GM18526 (cell line): ENCODE results near the gene RANGAP1.

Experiments used
- POLR2A ChIP-seq: IDR thresholded peaks from 3 replicates; pipeline ENCODE4 v1.6.1; 2011; ENCODE audit not compliant: insufficient read length; ENCODE audit errors: extremely low read depth

Gene RANGAP1, protein sequence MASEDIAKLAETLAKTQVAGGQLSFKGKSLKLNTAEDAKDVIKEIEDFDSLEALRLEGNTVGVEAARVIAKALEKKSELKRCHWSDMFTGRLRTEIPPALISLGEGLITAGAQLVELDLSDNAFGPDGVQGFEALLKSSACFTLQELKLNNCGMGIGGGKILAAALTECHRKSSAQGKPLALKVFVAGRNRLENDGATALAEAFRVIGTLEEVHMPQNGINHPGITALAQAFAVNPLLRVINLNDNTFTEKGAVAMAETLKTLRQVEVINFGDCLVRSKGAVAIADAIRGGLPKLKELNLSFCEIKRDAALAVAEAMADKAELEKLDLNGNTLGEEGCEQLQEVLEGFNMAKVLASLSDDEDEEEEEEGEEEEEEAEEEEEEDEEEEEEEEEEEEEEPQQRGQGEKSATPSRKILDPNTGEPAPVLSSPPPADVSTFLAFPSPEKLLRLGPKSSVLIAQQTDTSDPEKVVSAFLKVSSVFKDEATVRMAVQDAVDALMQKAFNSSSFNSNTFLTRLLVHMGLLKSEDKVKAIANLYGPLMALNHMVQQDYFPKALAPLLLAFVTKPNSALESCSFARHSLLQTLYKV

DNA sequence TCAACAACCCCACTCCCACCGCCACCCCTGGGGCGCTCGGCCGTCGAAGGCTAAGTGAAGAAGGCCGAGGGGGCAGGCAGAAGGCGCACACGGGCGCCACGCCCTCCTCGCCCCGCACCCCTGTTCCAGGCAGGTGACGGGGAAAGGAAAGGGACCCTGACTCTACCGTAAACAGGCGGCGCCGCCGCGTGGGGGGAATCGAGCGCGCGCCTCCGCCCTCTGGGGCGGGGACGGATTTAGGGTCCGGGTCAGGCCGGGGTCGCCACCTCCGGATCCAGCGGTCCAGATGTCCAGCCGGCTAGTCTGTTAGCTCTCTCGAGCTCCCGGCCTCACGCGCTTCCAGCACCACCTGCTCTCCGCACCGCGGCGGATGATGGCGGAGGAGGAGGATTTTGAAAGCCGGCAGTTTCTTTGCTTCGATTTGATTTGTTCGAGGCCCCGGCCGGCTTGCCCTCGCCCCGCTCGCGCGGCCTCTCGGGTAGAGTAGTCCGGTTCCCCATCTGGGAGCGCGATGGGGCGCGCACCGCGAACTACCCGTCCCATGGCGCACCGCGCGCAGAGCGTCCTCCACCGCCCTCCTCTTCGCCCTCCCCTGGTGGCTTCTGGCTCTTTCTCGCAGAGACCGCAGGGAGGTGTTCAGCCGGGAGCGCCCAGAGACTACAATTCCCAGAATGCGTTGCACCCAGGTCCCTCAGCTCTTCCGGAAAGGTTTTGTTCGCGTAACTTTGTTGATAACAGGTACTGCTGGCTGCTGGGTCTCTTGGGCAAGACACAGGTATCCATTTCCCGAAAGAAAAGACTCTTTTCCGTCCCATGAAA is at the start of gene RANGAP1:
Gene RANGAP1 (minus strand): TSS at position 368 of the 819 bp plus-strand sequence. CDS start 5,143 bp downstream, outside the sequence.
- TF ChIP-seq POLR2A: peak; percentile 75

GRCh38 chr22:41334951-41335635 is 49.1 kb upstream of the RANGAP1 start:
- TF ChIP-seq POLR2A: no peak

GRCh38 chr22:41334215-41334614 is 48.2 kb upstream of the RANGAP1 start:
- TF ChIP-seq POLR2A: no peak

GRCh38 chr22:41333806-41334205 is 47.8 kb upstream of the RANGAP1 start:
- no peak for TF ChIP-seq POLR2A

GRCh38 chr22:41332217-41332939 is 46.4 kb upstream of the RANGAP1 start:
- no peak for TF ChIP-seq POLR2A

DNA sequence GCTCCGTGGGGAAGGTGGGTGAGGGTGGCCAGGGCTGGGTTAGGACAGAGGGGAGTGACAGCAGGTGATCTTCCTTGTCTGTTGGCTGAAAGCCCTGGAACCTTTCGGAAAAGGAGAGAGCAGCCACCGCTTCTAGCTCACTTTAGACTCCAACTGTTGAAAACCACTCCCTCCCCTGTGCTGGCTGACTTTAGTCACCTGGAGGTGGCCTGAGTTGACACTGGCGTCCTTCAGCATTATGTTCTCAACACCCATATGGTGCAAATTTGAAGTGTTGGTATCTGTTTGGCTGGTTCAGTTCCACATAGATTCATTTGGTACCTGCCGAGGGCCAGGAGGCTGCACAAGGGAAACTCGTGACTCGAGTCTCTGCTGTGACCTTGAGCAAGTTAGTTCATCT is 44.2 kb upstream of the RANGAP1 start:
- no peak for TF ChIP-seq POLR2A

GRCh38 chr22:41327124-41327523 is 41.1 kb upstream of the RANGAP1 start:
- TF ChIP-seq POLR2A: no peak

DNA sequence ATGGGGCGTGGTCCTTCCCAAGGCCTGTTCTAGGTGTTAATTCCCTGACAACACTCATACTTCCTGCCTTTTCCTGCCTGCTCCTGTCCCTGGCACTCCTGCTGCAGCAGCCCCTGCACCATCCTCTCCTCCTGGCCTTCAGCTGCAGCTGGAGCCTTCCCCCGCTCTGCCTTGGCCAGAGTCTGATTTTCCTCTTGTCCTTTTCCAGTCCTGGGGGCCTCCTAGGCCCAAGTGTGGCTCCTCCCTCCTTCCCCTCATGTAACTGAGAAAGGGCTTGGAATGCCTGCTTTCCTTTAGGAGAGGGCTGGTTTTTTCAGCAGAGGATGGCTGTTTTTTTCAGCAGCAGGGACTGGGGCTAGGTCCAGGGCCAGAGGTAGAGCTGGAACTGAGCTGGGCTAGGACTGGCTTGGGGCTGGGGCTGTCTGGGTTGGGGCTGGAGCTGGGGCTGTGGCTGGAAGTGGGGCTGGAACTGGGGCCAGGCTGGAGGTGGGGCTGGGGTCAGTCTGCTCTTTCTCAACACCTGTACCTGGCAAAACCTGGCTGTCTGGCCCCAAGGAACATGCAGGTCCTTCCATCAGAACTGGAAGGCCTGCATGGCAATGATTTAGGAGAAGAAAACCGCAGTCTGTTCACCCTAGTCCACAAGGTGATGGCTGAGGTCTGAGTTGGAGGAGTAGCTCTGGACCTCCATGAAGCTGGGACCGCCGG is 39.0 kb upstream of the RANGAP1 start:
- TF ChIP-seq POLR2A: no peak

- no peak for TF ChIP-seq POLR2A
Measured at GRCh38 chr22:41320416-41321240, 34.6 kb upstream of the RANGAP1 start.

GRCh38 chr22:41315586-41315985 is 29.6 kb upstream of the RANGAP1 start:
- TF ChIP-seq POLR2A: no peak

GRCh38 chr22:41314821-41315220 is 28.8 kb upstream of the RANGAP1 start:
- no peak for TF ChIP-seq POLR2A

GRCh38 chr22:41311487-41311886 is 25.5 kb upstream of the RANGAP1 start:
- no peak for TF ChIP-seq POLR2A

GRCh38 chr22:41310336-41310735 is 24.3 kb upstream of the RANGAP1 start:
- TF ChIP-seq POLR2A: no peak
